Amygdala (tissue), 56 donors: Measurements from ENCODE around the gene NKAIN2.

Experiments used
- DNase-seq, 56 donors: peaks; one replicate each; lab custom pipeline; 2025; lab: John Stamatoyannopoulos, UW

The NKAIN2 gene

DNA sequence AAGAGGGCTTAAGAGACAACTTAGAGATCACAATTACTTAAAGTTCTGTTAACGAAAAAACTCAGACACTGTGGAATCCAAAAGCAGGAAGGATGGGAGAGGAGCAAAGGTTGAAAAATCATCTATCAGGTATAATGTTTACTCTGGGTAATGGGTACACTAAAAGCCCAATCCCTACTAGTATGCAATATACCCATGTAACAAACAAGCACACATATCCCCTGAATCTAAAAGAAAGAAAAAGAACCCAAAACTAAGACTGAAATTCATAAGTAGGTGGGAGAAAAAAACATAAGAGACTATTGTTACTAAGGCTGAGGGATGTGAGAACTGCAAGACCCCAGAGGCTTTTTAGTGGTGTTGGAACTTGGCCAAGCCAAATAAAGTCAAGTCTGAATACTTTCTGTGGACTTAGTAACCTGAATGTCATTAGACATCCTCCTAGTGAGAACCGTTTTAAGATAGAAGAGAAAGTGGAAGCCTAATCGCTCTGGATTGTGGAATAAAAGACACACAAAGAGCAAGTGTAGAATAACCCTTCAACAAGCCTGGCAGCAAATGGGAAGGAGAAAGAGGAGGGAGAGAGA lies 969.2 kb downstream of the NKAIN2 start:
- DNase-seq, result no peak

GRCh38 chr6:124775121-124775520 lies 971.5 kb downstream of the NKAIN2 start:
- peak in 1 of 56 donors; percentile 1 for DNase-seq

DNA sequence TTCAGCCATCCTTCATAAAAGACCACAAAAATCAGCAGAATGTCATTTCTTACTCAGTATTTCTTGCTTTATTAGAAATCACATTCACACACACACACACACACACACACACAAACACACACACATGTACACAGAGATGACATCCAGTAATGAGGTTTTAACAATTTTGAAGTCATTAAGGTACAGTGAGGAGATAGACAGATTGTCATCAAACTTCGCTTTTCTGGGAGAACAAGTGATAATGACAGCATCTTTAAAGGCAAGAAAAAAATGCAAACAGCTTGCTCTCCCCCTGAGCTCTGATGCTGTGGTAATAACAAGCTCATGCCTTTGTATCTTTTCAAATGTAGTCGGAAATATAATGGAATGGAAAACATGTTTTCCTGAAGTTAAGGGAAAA lies 974.2 kb downstream of the NKAIN2 start:
- DNase-seq, result no peak

DNA sequence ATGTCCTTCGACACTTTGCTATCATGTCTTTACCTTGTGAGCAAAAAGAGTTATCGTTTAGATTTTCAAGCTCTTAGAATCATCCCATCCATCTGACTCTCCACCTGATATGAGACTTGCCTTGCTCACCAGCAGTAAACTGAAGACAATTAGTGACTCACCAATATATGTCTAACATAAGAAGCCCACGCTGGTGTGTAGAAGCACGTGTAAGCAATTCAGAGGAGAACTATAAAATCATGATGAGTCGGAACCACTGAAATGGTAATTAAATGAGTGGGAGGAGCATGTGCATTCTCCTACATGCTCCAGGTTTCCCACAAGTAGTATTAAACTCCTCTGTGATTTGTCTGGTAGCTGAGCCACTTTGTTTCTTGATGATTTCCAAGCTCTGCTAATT lies 977.0 kb downstream of the NKAIN2 start:
- peak in 1 of 56 donors; percentile 8 for DNase-seq

GRCh38 chr6:124783344-124783743 lies 979.7 kb downstream of the NKAIN2 start:
- DNase-seq, result no peak

- DNase-seq, result no peak
Measured at GRCh38 chr6:124791156-124791555, 987.5 kb downstream of the NKAIN2 start.

GRCh38 chr6:124792386-124792785 lies 988.7 kb downstream of the NKAIN2 start:
- DNase-seq, result no peak

DNA sequence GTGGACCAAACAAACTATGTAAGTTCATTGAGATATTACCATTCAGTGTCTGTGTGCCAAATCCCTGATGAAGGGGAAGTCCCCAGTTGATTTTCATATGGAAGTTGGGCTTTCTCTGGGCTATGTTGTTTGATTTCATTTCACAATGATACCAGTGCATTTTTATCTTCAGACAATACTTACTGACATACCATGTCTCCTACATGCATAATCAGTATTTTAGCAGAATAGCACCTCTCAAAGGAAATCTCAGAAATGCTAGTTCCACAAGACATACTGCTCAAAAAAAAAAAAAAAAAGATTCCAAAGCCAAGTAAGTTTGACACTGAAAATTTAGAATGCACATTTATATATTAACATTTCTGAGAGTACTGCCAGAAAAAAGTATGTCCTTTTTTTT lies 989.7 kb downstream of the NKAIN2 start:
- no peak for DNase-seq

DNA sequence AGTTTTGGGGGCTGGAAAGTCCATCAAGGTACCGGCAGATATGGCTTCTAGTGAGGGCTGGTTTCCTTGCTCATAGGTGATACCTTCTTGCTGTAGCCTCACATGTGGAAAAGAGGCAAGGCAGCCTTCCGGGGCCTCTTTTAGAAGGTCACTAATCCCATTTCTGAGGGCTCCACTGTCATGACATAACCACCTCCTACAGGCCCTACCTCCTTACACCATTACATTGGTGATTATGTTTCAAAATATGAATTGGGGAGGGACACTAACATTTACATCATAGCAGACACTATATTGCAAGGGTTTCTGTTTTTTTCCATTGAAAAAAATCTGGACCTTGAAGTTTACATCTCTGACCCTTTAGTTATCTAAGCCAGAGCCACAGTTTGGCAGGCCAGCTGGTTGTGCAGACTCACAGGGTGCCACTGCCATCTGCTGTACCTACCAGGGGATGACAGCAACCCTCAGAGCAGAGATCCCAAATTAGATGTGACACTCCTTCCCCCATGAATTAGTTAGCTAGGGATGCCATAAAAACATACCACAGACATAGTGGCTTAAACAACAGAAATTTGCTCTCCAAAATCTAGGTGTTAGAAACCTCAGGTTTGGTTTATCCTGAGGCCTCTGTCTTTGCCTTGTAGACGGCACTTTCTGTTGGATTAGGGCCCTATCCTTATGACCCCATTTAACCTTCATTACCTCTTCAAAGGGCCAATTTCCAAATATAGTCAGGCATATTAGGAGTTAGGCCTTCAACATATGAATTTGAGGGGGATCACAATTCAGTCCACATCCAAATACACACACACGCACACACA lies 992.2 kb downstream of the NKAIN2 start:
- DNase-seq, result peak in 29 of 56 donors; percentile 1 to 67 (median 19)

DNA sequence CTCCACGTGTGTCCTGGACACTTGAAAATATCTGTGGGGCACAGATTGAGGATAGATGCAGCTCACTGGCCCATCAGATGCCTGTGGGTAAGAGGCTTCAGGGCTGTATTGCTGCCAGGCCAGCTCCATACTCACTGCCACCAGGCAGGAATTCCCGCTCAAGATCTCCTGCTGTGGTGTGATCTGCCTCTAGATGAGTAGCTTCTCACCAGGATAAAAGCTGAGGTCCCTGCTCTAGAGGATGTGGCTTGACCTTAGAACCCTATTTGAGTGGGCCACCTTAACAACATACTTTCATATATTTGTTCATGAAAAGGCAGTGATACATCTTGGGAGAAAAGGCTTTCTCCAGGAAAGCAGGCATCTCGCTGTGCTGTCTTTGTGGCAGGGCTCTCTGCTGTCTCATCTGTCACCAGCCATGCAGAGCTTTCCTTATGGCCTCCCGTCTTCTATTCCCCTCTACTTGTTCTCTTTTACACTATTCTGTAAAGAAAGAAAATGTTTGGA lies 992.9 kb downstream of the NKAIN2 start:
- peak in 1 of 56 donors; percentile 1 for DNase-seq

DNA sequence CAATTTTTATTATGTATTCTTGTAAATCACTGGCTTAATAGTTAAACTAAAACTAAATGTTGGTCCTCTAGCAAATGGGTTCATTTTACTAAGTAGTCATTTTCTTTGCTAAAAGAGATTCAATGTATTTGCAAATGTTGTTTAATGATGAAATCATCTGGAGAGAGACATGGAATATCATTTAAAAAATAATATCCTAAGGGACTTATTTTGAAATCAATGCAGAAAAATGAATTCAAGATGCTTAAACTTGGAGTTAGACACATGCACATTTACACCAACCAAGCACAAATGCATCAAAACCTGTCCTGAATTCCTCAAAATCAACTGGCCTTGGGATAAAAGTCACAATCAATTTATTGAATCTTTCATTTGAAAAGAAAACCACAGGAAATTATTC lies 993.6 kb downstream of the NKAIN2 start:
- no peak for DNase-seq

DNA sequence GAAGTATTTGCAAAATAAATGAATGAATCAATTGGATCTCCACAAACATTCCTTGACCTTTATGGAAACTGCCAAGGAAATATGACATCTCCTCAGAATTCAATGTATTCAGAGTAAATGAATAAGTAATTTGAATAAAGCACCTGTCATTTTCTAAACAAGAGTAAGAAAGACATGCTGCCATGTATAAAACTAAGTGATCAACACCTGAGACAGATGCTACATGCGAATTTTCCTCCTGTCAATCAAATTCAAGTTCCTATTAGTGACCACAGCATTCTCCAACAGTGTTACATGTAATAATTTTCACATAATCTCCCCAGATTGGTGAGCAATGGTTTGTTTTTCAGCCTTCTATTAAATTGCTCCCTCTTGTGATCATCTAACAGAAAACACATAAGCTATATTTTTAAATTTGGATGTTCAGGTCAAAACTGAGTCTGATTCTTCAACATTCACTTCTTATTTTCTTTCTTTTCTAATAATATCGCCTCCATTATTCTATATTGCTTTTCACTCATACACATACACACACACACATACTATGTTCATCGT lies 995.4 kb downstream of the NKAIN2 start:
- no peak for DNase-seq

DNA sequence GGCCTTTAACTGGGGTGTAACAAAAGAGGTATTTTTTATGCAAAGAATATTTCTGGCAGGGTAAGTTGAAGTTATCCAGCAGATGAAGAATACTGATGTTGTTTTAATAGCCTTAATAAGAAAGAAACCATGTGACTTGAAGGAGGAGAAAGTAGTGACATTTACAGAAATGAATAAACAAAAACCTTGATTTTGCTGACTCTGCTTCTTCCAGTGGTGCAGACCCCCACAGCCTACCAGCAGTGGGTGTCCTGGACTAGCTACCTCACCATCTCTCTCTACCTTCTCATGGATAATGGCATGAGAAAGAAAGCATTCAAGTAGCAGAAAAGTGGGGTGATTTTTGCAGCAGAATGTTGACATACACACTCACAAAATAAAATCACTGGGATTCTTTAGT lies 996.0 kb downstream of the NKAIN2 start:
- no peak for DNase-seq

- DNase-seq, result no peak
Measured at GRCh38 chr6:124800222-124800621, 996.6 kb downstream of the NKAIN2 start.

GRCh38 chr6:124812067-124812466 lies 1008.4 kb downstream of the NKAIN2 start:
- peak in 1 of 56 donors; percentile 13 for DNase-seq

GRCh38 chr6:124819346-124819745 lies 1015.7 kb downstream of the NKAIN2 start:
- no peak for DNase-seq

DNA sequence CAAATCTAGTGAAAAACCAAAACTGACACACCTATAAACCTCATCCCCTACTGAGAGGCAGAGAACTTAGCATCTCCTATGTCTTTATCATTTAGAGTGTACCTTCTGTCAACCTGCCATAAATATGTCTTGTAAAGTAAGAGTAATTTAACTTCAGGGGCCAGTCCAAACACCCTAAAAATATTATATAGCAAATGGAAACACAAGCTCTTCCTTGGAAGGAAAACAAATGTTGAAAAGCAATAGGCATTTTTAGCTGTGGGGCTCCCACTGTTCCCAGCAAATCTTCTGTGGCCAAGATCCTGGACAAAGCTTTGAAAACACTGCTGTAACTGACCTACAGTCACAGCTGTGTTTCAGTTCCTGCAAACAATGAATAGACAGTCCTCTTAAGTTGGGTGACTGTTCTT lies 1018.5 kb downstream of the NKAIN2 start:
- peak in 1 of 56 donors; percentile 6 for DNase-seq

DNA sequence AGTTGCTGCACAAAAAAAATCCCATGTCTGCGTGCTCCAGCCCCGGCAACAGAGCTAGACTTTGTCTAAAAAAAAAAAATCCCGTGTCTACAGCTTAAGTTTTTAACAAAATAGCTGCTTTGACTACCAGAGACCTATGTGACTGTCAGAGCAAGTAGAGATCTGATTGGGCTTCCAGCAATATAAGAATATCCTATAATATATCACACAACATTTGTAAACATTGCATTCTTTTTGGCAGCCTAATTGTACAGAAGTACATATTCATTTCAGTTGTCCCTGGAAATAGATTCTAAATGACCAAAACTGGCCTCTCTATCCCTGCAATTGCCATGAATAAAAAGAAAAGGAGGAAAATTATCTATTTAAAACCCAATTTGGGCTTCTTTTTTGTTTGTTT lies 1019.1 kb downstream of the NKAIN2 start:
- no peak for DNase-seq

DNA sequence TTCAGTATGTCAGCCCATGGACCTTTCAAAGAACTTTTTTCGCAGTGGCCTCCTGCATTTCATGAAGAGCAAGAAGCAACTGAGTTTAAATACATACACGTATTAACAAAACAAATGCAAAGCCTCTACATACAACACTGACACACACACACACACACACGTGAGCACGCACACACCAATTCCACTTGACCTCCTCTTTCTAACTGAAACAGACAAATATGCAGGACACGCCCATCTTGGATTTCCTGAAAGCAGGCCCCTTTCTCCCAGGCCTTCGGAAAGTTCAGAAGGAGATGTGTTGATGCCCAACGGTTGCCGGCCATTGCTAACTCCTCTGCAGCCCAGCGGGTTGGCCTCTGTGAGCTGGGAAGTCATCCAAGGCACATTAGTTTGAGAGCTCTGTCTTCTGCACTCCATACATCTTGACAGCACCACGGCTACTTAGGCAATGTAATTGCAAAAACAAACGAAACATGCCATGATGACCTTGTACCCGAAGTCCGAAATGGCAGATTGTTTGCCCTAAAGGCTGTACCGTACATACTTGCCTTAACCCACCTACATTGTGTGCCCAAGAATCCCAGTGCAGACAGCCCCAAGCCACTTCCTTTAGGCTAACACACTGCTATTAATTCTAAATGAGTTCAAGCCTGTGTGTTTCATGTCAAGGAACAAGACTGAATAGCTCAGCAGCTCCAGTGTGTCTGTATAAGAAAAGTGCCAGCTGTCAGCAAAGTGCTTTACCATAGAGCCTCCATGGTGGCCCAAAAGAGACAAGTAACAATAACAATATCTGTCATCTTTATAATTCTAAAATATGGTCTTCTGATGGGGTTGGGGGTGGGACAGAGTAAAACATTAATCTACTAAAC lies 1019.8 kb downstream of the NKAIN2 start:
- DNase-seq, result no peak

DNA sequence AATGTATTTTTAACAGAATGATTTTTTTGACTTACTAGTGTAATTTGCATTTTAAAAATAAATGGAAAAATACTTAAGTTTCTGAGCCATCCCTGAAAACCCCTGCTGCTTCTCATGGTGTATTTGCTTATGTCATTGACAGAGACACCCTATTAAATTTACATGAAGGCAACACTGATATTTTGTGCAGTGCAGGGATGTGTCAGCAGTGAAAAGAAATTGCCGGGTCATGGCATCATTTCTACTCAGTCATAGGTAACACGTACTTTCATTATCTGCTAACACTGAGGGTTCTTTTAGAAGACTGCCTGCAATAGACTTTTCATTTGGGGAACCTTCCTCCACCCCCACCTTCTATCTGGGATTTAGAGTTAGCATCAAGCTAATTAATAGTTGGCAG lies 1021.9 kb downstream of the NKAIN2 start:
- DNase-seq, result no peak

- DNase-seq, result no peak
Measured at GRCh38 chr6:124829822-124830221, 1026.2 kb downstream of the NKAIN2 start.
